Measurements from ENCODE around the gene KDELR1.
A peak's percentile ranks its signal among the peaks of the same experiment; 100 is the strongest.

Gene KDELR1

DNA sequence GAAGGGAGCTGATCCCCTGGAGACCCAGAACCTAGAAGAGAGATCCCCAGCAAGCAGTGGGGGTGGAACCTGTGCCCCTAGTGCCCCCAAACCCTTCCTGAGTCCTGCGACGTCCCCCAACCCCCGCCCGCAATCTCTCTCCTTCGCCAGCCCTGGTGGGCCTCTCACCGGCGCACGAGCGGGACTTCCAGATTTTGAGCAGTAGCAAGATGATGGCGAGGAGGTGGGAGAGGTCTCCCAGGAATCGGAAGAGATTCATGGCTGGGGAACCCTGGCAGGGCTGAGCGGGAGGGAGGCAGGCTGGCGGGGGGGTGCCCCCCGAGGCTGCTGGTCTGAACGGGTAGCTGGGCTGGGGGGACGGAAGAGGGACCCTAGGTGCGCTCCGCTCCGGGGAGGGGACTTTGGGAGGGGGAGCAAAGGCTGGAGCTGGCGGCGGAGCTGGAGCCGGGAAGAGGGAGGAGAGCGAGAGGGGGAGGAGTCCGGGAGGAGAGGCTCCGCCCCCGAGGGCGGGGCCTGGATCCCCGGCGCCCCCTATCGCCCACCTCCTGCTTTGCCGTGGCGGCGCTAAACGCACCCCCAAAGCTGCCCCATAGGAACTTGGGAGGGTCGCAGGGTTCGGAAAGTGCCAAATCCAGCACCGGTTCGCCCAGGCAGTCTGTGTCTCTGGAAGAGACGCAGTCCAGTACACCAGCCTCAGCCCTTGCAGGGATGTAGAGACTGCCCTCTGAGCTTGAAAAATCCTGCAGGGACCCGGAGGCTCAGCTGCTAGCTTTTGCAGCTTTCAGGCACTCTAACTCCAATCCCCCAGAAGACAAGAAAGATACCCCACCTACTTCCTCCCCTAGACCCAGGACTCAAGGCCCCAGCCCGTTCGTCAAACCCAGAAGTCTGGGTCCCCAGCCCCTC, at the start of gene KDELR1:
Gene KDELR1, minus strand, starts transcription at position 452 of the 906 bp plus-strand sequence. Its CDS starts 193 bp downstream, at position 259.
- peak within 1 kb of the TSS; percentile 78 for H3K27ac ChIP-seq (ENCODE audit: low read depth, low read length)
- no peaks in the 10 kb centered on the region for H3K4me1 ChIP-seq (ENCODE audit: control insufficient read depth, insufficient read depth, low read length)
- H3K9ac ChIP-seq (ENCODE audit: low read length), result peak within 1 kb of the TSS; percentile 100
- H3K27me3 ChIP-seq (ENCODE audit: control insufficient read depth, insufficient read depth, low read length), result peaks cover 29% of the 10 kb centered on the region
- H3K4me3 ChIP-seq (ENCODE audit: low read length), result peak within 1 kb of the TSS; percentile 98
- H3K36me3 ChIP-seq (ENCODE audit: control insufficient read depth, insufficient read depth, low read length), result peaks cover 6% of the 10 kb centered on the region

DNA sequence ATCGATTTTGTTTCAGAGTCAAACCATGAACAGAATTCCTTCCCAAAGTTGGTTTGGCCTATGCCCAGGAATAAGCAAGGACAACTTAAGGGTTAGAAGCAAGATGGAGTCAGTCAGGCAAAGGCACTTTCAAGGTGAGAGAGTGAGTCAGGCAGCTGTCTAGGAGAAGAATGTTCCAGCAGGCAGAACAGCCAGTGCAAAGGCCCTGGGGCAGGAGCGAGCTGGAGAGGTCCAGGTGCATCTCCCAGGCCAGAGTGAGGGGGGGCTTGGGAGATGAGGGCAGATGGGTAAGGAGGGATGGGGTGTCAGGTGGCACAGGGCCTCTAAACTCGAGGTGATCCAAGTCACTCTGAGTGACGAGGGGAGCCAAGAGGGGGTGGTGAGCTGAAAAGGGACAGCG, 45.2 kb upstream of the KDELR1 start:
- no peaks in the 10 kb centered on the region for H3K4me1 ChIP-seq (ENCODE audit: control insufficient read depth, insufficient read depth, low read length)
- no peak overlapping the region for H3K4me3 ChIP-seq (ENCODE audit: low read length)
- H3K36me3 ChIP-seq (ENCODE audit: control insufficient read depth, insufficient read depth, low read length), result no peaks in the 10 kb centered on the region
- peaks cover 6% of the 10 kb centered on the region for H3K27me3 ChIP-seq (ENCODE audit: control insufficient read depth, insufficient read depth, low read length)
- no peak overlapping the region for H3K27ac ChIP-seq (ENCODE audit: low read depth, low read length)
- H3K9ac ChIP-seq (ENCODE audit: low read length), result no peak overlapping the region

DNA sequence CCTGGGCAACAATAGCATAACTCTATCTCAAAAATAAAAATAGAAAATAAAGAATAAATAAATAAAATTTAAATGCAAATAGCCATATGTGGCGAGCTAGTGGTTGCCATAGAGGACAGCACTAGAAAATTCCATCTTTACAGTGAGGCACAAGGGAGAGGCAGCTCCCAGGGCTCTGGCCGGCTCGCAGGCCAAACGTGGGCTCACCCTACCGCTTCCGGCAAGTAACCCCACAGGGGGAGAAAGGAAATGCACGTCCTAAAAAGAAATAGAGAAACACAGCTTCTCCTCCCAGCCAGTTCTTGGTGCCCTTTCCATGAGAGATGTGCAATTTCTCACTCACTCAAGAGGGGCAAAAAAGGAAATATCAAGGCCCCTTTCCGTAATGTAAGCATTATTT, 42.0 kb upstream of the KDELR1 start:
- no peaks in the 10 kb centered on the region for H3K36me3 ChIP-seq (ENCODE audit: control insufficient read depth, insufficient read depth, low read length)
- H3K4me3 ChIP-seq (ENCODE audit: low read length), result no peak overlapping the region
- no peak overlapping the region for H3K27ac ChIP-seq (ENCODE audit: low read depth, low read length)
- H3K27me3 ChIP-seq (ENCODE audit: control insufficient read depth, insufficient read depth, low read length), result peaks cover 4% of the 10 kb centered on the region
- no peak overlapping the region for H3K9ac ChIP-seq (ENCODE audit: low read length)
- no peaks in the 10 kb centered on the region for H3K4me1 ChIP-seq (ENCODE audit: control insufficient read depth, insufficient read depth, low read length)

DNA sequence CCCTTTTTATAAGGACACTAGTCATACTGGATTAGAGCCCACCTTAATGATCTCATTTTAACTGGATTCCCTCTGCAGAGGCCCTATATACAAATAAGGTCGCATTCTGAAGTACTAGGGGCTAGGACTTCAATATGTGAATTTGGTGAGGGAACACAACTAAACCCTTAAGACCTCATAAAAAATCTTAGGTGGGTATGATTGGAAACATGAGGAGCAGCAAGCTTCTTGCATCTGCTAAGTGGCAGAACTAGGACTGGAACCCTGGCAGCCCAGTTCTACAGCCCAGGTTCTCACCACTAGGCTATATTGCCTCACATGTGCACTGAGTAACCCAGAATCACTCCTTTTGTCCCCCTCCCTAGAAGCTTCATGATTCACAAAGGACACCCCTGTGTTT, 37.3 kb upstream of the KDELR1 start:
- no peaks in the 10 kb centered on the region for H3K27me3 ChIP-seq (ENCODE audit: control insufficient read depth, insufficient read depth, low read length)
- no peak overlapping the region for H3K4me3 ChIP-seq (ENCODE audit: low read length)
- H3K4me1 ChIP-seq (ENCODE audit: control insufficient read depth, insufficient read depth, low read length), result no peaks in the 10 kb centered on the region
- H3K27ac ChIP-seq (ENCODE audit: low read depth, low read length), result no peak overlapping the region
- no peak overlapping the region for H3K9ac ChIP-seq (ENCODE audit: low read length)
- H3K36me3 ChIP-seq (ENCODE audit: control insufficient read depth, insufficient read depth, low read length), result no peaks in the 10 kb centered on the region

DNA sequence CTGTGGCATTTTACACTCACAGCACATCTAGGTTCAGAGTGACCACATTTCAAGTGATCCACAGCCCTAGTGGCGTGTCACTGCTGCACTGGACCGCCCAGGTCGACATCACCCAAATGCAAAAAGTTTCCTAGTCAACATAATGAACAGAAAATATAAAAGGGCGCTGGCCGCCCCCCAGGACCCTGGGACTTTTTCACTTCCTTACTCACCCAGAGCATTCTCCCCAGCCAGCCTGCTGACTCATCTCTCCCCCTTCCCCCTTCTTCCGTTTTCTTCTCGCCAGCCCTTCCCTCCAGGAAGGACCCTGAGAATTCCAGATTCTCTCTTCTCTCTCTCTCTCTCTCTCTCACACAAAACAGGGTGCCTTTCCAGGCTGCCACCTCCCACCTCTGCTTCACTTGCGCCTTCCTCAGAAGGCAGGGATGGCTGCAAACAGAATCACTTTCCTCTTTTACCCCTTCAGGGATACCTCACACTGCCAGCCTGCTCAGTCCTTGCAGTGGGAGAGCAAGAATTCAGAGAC, 33.4 kb upstream of the KDELR1 start:
- Histone ChIP-seq H3K27me3 (ENCODE audit: control insufficient read depth, insufficient read depth, low read length) (no peaks in the 10 kb centered on the region), H3K27ac (ENCODE audit: low read depth, low read length) (no peak overlapping the region), H3K9ac (ENCODE audit: low read length) (no peak overlapping the region), H3K4me1 (ENCODE audit: control insufficient read depth, insufficient read depth, low read length) (no peaks in the 10 kb centered on the region), H3K36me3 (ENCODE audit: control insufficient read depth, insufficient read depth, low read length) (no peaks in the 10 kb centered on the region), H3K4me3 (ENCODE audit: low read length) (no peak overlapping the region)

DNA sequence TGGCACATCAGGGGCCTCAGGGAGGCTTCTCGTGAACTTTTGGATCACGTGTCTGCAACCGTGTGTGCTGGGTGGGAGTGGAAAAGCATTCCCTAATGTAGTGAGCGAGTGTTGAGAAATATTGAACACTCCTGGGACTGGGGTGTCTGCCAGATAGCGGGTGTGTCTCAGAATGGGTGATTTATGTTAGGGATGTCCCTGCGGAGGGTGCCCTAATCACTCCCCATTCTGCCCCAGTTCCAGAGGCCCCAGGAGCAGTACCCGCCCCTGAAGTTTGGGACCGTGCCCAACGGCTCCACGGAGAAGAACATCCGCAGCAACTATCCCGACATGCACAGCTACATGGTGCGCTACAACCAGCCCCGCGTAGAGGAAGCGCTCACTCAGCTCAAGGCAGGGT, 30.2 kb upstream of the KDELR1 start:
- no peaks in the 10 kb centered on the region for H3K4me1 ChIP-seq (ENCODE audit: control insufficient read depth, insufficient read depth, low read length)
- H3K4me3 ChIP-seq (ENCODE audit: low read length), result no peak overlapping the region
- no peak overlapping the region for H3K27ac ChIP-seq (ENCODE audit: low read depth, low read length)
- H3K9ac ChIP-seq (ENCODE audit: low read length), result no peak overlapping the region
- H3K27me3 ChIP-seq (ENCODE audit: control insufficient read depth, insufficient read depth, low read length), result no peaks in the 10 kb centered on the region
- no peaks in the 10 kb centered on the region for H3K36me3 ChIP-seq (ENCODE audit: control insufficient read depth, insufficient read depth, low read length)

DNA sequence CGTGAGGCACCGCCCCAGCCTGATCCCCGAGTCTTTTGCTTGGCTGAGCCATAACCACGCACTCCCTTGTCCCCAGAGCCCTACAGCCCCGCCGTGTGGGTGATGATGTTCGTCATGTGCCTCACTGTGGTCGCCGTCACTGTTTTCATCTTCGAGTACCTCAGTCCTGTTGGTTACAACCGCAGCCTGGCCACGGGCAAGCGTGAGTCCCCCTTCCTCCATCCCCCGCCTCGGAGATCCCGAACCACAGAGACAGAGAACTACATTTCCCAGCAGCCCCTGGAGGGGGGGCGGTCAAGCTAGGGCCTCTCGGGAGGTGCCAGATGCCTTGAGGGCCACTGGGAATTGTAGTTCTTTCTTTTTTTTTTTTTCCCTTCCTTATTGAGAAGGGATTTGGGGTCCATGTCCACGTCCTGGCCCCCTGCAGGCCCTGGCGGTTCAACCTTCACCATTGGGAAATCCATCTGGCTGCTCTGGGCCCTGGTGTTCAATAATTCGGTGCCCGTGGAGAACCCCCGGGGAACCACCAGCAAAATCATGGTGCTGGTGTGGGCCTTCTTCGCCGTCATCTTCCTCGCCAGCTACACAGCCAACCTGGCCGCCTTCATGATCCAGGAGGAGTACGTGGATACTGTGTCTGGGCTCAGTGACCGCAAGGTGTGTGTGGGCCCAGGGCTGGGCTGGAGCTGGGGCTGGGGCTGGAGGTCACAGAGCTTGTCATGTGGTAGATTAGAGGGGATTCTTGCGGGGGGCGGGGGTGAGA, 28.0 kb upstream of the KDELR1 start:
- H3K9ac ChIP-seq (ENCODE audit: low read length), result no peak overlapping the region
- H3K27me3 ChIP-seq (ENCODE audit: control insufficient read depth, insufficient read depth, low read length), result peaks cover 5% of the 10 kb centered on the region
- H3K36me3 ChIP-seq (ENCODE audit: control insufficient read depth, insufficient read depth, low read length), result no peaks in the 10 kb centered on the region
- no peaks in the 10 kb centered on the region for H3K4me1 ChIP-seq (ENCODE audit: control insufficient read depth, insufficient read depth, low read length)
- H3K4me3 ChIP-seq (ENCODE audit: low read length), result peak overlapping the region; percentile 33
- H3K27ac ChIP-seq (ENCODE audit: low read depth, low read length), result no peak overlapping the region

DNA sequence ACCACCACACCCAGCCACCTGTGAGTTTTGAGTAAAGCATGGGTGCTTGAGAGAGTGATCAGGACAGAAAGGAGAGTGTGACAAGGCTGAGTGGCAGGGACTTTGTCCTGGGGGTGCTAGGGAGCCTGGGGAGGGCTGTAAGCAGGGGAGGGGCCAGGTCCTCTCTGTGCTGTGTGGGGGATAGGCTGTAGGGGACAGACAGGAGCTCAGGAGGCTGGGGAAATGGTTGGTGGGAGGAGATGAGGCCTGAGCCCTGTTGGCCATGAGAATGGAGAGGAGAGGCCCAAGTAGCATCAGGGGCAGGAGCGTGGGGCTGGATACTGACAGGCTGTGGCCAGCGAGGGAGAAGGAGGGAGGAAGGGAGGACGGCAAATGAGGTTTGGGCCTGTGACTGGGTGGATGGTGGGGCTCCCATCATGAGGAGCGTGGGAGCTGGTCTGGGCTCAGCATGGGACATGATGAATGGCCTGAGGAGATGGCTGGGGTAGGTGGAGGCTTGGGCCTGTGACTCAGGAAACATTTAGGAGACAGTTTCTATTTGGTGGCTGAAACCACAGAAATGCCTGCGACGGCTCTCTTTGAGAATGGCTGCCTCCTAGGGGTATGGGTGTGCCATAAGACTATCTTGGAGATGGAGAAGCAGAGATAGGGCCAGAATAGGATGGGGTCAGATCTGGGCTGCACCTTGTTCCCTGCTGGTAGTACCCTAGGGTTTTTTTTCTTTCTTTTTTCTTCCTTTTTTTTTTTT, 27.1 kb upstream of the KDELR1 start:
- Histone ChIP-seq H3K27me3 (ENCODE audit: control insufficient read depth, insufficient read depth, low read length) (peaks cover 5% of the 10 kb centered on the region), H3K36me3 (ENCODE audit: control insufficient read depth, insufficient read depth, low read length) (no peaks in the 10 kb centered on the region), H3K4me1 (ENCODE audit: control insufficient read depth, insufficient read depth, low read length) (no peaks in the 10 kb centered on the region), H3K27ac (ENCODE audit: low read depth, low read length) (no peak overlapping the region), H3K9ac (ENCODE audit: low read length) (no peak overlapping the region), H3K4me3 (ENCODE audit: low read length) (no peak overlapping the region)

DNA sequence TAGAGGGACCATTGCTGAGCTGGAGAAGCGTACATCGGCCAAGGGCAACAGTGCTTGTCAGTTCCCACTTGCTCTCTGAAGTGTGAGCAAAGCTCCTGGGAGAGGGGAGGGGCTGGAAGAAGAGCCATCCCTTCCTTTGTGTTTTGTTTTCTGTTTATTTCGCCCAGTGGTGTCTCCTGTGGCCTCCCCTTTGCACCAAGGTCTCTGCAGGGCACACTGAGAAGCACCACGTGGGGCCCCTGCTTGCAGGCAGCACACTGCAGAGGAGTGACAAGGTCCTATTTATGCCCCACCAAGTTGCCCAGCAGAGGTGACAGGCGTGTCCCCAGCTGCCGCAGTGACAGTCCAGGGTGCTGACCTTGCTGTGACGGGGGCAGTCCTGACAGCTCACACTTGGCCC, 26.1 kb upstream of the KDELR1 start:
- Histone ChIP-seq H3K4me1 (ENCODE audit: control insufficient read depth, insufficient read depth, low read length) (no peaks in the 10 kb centered on the region), H3K27ac (ENCODE audit: low read depth, low read length) (no peak overlapping the region), H3K27me3 (ENCODE audit: control insufficient read depth, insufficient read depth, low read length) (peaks cover 5% of the 10 kb centered on the region), H3K4me3 (ENCODE audit: low read length) (no peak overlapping the region), H3K36me3 (ENCODE audit: control insufficient read depth, insufficient read depth, low read length) (no peaks in the 10 kb centered on the region), H3K9ac (ENCODE audit: low read length) (no peak overlapping the region)

DNA sequence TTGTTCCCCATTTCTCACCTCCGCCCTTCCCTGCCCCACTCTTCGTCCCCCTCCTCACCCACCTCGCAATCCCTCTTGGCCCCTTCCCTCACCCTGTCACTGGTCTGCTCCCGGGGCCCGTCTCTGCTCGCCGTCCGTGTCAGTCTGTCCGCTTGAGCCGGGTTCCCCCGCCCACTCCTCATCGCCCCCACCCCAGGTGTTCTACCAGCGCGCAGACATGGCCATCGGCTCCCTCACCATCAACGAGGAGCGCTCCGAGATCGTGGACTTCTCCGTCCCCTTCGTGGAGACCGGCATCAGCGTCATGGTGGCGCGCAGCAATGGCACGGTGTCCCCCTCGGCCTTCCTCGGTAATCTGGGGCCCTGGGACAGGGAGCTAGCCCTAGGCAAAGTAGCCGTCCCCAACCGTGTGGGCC, 24.5 kb upstream of the KDELR1 start:
- Histone ChIP-seq H3K27me3 (ENCODE audit: control insufficient read depth, insufficient read depth, low read length) (peaks cover 5% of the 10 kb centered on the region), H3K9ac (ENCODE audit: low read length) (no peak overlapping the region), H3K27ac (ENCODE audit: low read depth, low read length) (no peak overlapping the region), H3K36me3 (ENCODE audit: control insufficient read depth, insufficient read depth, low read length) (no peaks in the 10 kb centered on the region), H3K4me1 (ENCODE audit: control insufficient read depth, insufficient read depth, low read length) (no peaks in the 10 kb centered on the region), H3K4me3 (ENCODE audit: low read length) (no peak overlapping the region)

DNA sequence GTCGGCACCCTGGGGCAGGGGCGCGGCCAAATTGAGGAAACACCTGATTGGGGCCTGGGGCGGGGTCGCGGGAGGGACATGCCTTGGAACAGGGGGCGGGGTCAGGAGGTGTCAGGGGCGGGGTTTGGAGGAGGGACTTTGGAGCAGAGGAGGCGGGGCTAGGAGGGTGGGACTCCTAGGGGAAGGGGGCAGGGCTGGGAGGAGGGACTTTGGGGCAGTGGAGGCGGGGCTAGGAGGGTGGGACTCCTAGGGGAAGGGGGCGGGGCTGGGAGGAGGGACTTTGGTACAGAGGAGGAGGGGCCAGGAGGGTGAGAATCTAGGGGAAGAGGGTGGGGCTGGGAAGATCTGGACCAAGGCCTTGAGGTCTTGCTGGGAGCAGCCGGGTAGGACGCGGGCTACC, 24.0 kb upstream of the KDELR1 start:
- Histone ChIP-seq H3K27ac (ENCODE audit: low read depth, low read length) (no peak overlapping the region), H3K9ac (ENCODE audit: low read length) (no peak overlapping the region), H3K4me3 (ENCODE audit: low read length) (no peak overlapping the region), H3K27me3 (ENCODE audit: control insufficient read depth, insufficient read depth, low read length) (peaks cover 5% of the 10 kb centered on the region), H3K36me3 (ENCODE audit: control insufficient read depth, insufficient read depth, low read length) (no peaks in the 10 kb centered on the region), H3K4me1 (ENCODE audit: control insufficient read depth, insufficient read depth, low read length) (no peaks in the 10 kb centered on the region)
